NCI-H2107 treated with DMSO at 0.1 percent for 48 hours (cell line): Measurements from ENCODE around the gene CHORDC1.
"Not testable (repeated sequence)": the region's sequence is repeated elsewhere in the genome, so short reads cannot be mapped to it uniquely, and the experiment has no call there.

Source experiments
- DNase-seq: peaks from one replicate; lab custom pipeline; 2025; ENCODE audit not compliant: unreplicated experiment; lab: John Stamatoyannopoulos, UW

CHORDC1 gene

GRCh38 chr11:90218606-90219005, 4.2 kb downstream of the CHORDC1 start:
- no peak for DNase-seq

GRCh38 chr11:90216611-90217010, 6.2 kb downstream of the CHORDC1 start:
- no peak for DNase-seq

DNA sequence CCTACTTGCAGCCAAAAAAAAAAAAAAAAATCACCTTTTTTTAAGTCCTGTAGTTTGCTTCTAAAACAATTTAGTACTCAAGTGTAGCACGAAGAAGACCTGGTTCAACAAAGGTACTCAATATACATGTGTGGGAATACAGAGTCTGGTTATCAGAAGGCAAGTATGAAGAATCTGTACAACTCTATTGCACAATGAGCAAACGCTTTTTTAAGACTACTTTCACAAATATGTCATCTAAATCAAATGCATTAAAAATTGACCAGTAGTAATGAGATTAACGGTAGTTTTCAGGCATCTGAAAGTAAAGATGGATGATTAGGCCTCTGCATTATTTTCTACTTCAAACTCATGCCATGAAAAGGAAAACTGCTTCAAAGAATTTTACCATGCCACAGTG, 9.5 kb downstream of the CHORDC1 start:
- DNase-seq, result no peak

GRCh38 chr11:90208857-90209256, 14.0 kb downstream of the CHORDC1 start:
- DNase-seq, result no peak

- not testable (repeated sequence) for DNase-seq
Observed at GRCh38 chr11:90207992-90208391, 14.9 kb downstream of the CHORDC1 start.

DNA sequence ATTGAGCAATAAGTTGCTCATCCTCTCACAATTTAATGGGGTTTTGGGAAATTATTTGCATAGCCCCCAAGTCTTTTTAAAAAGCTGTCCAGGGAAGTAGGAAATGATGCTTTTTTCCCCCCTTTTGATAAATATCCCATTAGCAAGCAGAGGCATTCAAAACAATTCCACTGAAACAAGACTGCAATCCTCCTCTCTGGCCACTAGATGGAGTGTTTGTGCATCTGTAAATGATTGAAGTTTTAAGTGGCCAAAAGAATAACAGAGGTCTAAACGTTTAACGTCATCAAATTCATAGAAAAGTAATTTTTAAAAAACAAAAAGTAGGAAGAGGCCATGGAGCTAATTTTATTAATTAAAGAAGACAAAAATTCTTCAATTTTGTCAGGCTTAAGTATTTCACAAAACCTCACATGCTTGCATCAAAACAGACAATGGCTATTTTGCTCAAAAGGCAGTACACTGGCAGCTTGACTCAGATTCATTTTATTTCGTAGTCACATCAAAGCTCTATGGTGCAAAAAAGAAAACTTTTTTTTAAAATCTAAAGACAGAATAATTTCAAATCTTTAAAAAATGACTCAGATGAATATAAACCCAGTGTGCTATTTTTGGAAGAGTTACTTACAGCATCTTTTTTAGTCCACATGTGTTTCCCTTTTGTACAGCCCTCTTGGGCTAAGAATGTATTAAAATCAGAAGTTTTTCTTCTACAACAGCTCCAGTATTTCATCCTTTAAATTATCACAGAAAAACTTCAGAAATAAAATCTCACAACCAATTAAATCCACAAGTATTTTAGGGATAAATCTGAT, 17.8 kb downstream of the CHORDC1 start:
- peak; percentile 65 for DNase-seq

- DNase-seq, result no peak
Observed at GRCh38 chr11:90204407-90204806, 18.4 kb downstream of the CHORDC1 start.

DNA sequence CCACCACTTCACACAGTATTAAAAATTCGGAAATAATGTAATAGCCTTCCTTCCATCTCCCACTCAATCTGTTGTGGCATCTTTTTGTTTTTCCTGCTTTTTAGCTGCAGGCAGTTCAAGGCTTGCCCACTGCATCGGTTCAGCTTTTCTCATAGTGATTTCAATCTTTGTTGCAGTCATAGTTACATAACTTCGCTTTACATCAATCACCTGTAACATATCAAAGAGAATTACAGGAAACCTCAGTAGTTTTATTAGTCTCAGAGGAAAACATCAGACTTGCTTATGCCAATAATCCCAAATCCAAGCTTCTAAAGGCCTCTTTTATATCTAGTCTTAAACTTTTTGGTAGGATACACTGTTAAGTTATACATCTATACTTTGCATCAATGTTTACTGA, 20.5 kb downstream of the CHORDC1 start:
- DNase-seq, result no peak

- DNase-seq, result no peak
Observed at GRCh38 chr11:90197377-90197776, 25.5 kb downstream of the CHORDC1 start.

GRCh38 chr11:90192869-90193582, 29.8 kb downstream of the CHORDC1 start:
- no peak for DNase-seq

- no peak for DNase-seq
Observed at GRCh38 chr11:90189011-90189410, 33.8 kb downstream of the CHORDC1 start.

DNA sequence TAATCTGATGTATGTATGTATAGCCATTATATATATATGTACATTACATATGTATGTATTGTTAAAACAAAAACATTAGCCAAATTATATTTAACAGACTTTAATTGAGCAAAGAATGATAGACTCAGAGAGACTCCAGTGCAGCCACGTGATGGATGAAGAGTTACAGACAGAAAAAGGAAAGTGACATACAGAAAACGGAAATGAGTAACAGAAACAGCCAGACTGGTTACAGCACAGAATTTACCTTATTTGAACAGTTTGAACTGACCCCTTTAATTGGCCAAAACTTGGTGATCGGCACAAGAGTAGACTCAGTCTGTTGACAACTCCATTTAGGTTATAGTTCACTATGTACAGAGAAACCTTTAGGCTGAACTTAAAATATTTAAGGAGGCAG, 35.0 kb downstream of the CHORDC1 start:
- DNase-seq, result no peak

DNA sequence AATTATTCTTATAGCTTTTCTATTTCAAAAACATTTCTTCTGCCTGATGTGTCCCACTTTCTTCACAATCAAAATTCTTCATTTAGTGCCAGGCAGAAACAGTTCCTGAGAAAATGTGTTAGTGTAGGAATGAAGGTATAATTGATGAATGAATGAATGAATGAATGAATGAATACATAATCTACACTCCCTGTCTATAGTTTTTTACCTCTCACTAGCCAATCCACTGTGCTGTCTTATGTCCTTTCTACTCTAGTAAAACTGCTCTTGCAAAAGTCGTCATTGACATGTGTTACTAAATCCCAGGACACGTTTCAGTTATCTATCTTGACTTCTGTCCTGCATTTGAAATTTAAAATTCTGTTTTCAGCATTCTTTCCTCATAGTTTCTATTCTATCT, 42.9 kb downstream of the CHORDC1 start:
- DNase-seq, result no peak

- DNase-seq, result no peak
Observed at GRCh38 chr11:90178751-90179150, 44.1 kb downstream of the CHORDC1 start.

DNA sequence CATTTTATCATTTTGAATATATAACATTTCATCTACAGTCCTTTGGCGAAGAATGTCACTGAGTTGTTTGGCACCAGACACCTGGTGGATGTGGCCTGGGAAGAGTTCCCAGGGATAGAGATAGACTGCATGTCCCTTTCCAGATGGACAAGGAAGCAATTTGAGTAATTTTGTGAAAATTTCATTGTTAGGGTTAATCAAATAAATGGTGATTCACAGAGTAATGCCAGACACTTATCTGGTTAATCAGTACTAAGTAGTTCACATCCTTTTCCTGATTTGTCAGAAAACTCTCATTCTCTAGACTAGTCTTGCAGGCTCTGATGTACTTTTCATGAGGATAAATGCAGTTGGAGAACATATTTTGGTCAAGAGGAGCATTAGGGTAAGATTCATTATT, 46.8 kb downstream of the CHORDC1 start:
- DNase-seq, result no peak

- no peak for DNase-seq
Observed at GRCh38 chr11:90171359-90171758, 51.5 kb downstream of the CHORDC1 start.

DNA sequence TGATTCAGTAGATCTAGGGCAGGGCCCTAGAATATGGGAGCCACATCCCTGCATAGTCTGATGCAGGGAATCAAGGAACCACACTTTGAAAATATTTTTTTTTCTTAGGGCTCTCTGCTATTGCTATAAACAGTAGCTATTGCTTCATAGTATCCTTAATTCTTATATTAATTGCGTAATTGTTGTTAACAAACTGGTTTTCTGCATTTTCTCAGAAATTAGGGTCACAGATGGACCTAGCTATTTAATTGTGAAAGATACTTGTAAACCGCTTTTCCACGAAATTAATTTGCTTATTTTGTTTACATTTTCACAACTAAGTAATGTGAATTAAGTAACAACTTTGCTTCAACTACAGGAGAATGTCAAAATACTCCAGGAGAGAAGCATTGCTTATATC, 54.3 kb downstream of the CHORDC1 start:
- DNase-seq, result no peak

DNA sequence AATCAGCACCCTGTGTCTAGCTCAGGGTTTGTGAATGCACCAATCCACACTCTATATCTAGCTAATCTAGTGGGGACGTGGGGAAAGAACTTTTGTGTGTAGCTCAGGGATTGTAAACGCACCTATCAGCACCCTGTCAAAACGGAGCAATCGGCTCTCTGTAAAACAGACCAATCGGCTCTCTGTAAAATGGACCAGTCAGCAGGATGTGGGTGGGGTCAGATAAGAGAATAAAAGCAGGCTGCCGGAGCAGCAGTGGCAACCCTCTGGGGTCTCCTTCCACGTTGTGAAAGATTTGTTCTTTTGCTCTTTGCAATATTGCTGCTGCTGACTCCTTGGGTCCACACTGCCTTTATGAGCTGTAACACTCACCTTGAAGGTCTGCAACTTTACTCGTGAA, 55.1 kb downstream of the CHORDC1 start:
- not testable (repeated sequence) for DNase-seq

DNA sequence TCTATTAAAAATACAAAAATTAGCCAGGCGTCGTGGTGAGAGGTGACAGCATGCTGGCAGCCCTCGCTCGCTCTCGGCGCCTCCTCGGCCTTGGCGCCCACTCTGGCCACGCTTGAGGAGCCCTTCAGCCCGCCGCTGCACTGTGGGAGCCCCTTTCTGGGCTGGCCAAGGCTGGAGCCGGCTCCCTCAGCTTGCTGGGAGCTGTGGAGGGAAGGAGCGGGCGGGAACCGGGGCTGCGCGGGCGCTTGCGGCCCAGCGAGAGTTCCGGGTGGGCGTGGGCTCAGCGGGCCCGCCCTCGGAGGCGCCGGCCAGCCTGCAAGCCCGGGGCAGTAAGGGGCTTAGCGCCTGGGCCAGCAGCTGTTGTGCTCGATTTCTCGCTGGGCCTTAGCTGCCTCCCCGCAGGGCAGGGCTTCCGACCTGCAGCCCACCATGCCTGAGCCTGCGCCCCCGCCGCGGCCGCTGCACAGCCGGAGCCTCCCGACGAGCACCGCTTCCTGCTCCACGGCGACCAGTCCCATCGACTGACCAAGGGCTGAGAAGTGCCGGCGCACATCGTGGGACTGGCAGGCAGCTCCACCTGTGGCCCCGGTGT, 55.8 kb downstream of the CHORDC1 start:
- not testable (repeated sequence) for DNase-seq
